K562 (cell line): ENCODE measurements around the gene TEX261. TPM values are rescaled to one million over a fixed set of nuclear protein-coding genes. Genes with fewer than 3 reads are reported as not detected.
A peak's percentile ranks its signal among the peaks of the same experiment; 100 is the strongest.

Source experiments
- ATAC-seq: fragments of 200-7000 bp; cut with Tn5 transposase; 3 replicates; pipeline ENCODE4 v1.9.1; 2020; ENCODE audit warnings: moderate library complexity
- BruUV-seq: library from RNA; stranded (reverse); fragments of 400-500 nt; replicated peaks from 2 replicates; lab custom pipeline; 2021; lab: Mats Ljungman, UMichigan
- CTCF ChIA-PET: fragments of 300-600 bp; formaldehyde crosslinking; extraction: SDS; loops from one replicate; lab custom pipeline; 2021; ENCODE audit warnings: low intra/inter-chr PET ratio; lab: Yijun Ruan, JAX
- POLR2A ChIA-PET: fragments of 300-600, 350-650 bp; sonication (Branson Sonifier 250); formaldehyde crosslinking; extraction: SDS; loops from one replicate; lab custom pipeline; 2021; ENCODE audit warnings: antibody characterized with exemption, inconsistent platforms; lab: Yijun Ruan, JAX
- DNase-seq, 4 experiments: peaks; one replicate each; pipeline versions ENCODE4 v3.0.0 to v3.0.0-alpha.2; 2011 to 2018; ENCODE audit warnings: low spot score in 3 of 4, mixed read lengths in 3 of 4; ENCODE audit errors: extremely low read depth in 1 of 4
- FAIRE-seq: peaks from 2 replicates; lab custom pipeline; 2011; peaks lifted over from hg19 to GRCh38; lab: Jason Lieb, UNC
- H2AFZ ChIP-seq: 2 replicates; pipeline ENCODE4 v1.6.0; 2011; ENCODE audit warnings: low read depth, low read length, control low read depth, inconsistent platforms
- H3K27ac ChIP-seq: fragments of 200-600 bp; 3 replicates; pipeline ENCODE4 v1.8.0; 2011; ENCODE audit warnings: low read depth, mild to moderate bottlenecking, control low read depth, inconsistent platforms, low read length, moderate library complexity, mixed read lengths; ENCODE audit errors: extremely low read depth
- H3K27me3 ChIP-seq, 2 experiments: fragments of 300-600 bp in 1 of 2; 2 replicates in 1 of 2; 3 replicates in 1 of 2; pipeline versions ENCODE4 v1.6.0 to v1.8.0; 2011; ENCODE audit warnings: inconsistent platforms in 2 of 2, low read length in 2 of 2, mild to moderate bottlenecking in 1 of 2, mixed read lengths in 1 of 2, moderate library complexity in 1 of 2; ENCODE audit not compliant: control insufficient read depth in 2 of 2, insufficient read depth in 2 of 2
- H3K36me3 ChIP-seq: fragments of 300-600 bp; 3 replicates; pipeline ENCODE4 v1.8.0; 2011; ENCODE audit warnings: mild to moderate bottlenecking, low read length, inconsistent platforms; ENCODE audit not compliant: control insufficient read depth, insufficient read depth
- H3K4me1 ChIP-seq, 2 experiments: fragments of 200-600 bp in 1 of 2; replicated peaks in 1 of 2; 2 replicates in 1 of 2; 3 replicates in 1 of 2; pipeline versions ENCODE4 v1.5.1 to v1.8.0; 2011; ENCODE audit warnings: inconsistent platforms in 2 of 2, low read length in 2 of 2, mild to moderate bottlenecking in 1 of 2, mixed read lengths in 1 of 2, moderate library complexity in 1 of 2; ENCODE audit not compliant: control insufficient read depth in 2 of 2, insufficient read depth in 2 of 2
- H3K4me2 ChIP-seq: 2 replicates; pipeline ENCODE4 v1.6.1; 2011; ENCODE audit warnings: low read length, control low read depth, inconsistent platforms, mixed read lengths; ENCODE audit not compliant: insufficient read depth
- H3K4me3 ChIP-seq: fragments of 200-600 bp; sonication (generic), shearing (Covaris generic); 2 replicates; pipeline ENCODE4 v1.5.1; 2016; ENCODE audit warnings: control low read depth, inconsistent platforms
- H3K79me2 ChIP-seq: fragments of 200-600 bp; 3 replicates; pipeline ENCODE4 v1.8.0; 2011; ENCODE audit warnings: low read length, inconsistent platforms; ENCODE audit not compliant: control insufficient read depth, insufficient read depth
- H3K9ac ChIP-seq, 2 experiments: 2 replicates each; pipeline versions ENCODE4 v1.6.0 to v1.6.1; 2011; ENCODE audit warnings: low read depth in 2 of 2, low read length in 2 of 2, control low read depth in 1 of 2, inconsistent platforms in 1 of 2, mild to moderate bottlenecking in 1 of 2, mixed read lengths in 1 of 2; ENCODE audit not compliant: insufficient read depth in 1 of 2
- H3K9me1 ChIP-seq: one replicate; pipeline ENCODE4 v1.6.0; 2011; ENCODE audit warnings: inconsistent platforms, mild to moderate bottlenecking, low read length, moderate library complexity; ENCODE audit not compliant: control insufficient read depth, insufficient read depth
- H3K9me3 ChIP-seq: replicated peaks from 2 replicates; pipeline ENCODE4 v1.5.1; 2011; ENCODE audit warnings: low read depth, low read length, inconsistent platforms; ENCODE audit not compliant: control insufficient read depth, insufficient read depth
- H4K20me1 ChIP-seq: replicated peaks from 2 replicates; pipeline ENCODE4 v1.6.1; 2011; ENCODE audit warnings: low read length, inconsistent platforms, mixed read lengths; ENCODE audit not compliant: control insufficient read depth, insufficient read depth
- BCL6 ChIP-seq: fragments of 250-450 bp; sonication (Bioruptor Pico); IDR thresholded peaks from 2 replicates; pipeline ENCODE4 v1.4.0; 2020
- CEBPB ChIP-seq: fragments of 450-650 bp; IDR thresholded peaks from 2 replicates; pipeline ENCODE4 v1.6.1; 2016; ENCODE audit warnings: missing genetic modification characterization, missing compliant biosample characterization
- CREM ChIP-seq: IDR thresholded peaks from 2 replicates; pipeline ENCODE4 v1.6.1; 2014; ENCODE audit warnings: antibody characterized with exemption, low read depth
- EP400 ChIP-seq: fragments of 450-650 bp; IDR thresholded peaks from 2 replicates; pipeline ENCODE4 v1.6.1; 2017; ENCODE audit warnings: antibody characterized with exemption, mild to moderate bottlenecking, moderate library complexity
- EWSR1 ChIP-seq: fragments of 450-650 bp; IDR thresholded peaks from 2 replicates; pipeline ENCODE4 v1.6.1; 2018; ENCODE audit warnings: borderline replicate concordance, mild to moderate bottlenecking, low read depth, moderate library complexity; ENCODE audit not compliant: partially characterized antibody
- FOXA3 ChIP-seq, 2 experiments: fragments of 450-650 bp in 1 of 2; sonication (generic) in 1 of 2; formaldehyde crosslinking; IDR thresholded peaks in 1 of 2; conservative IDR thresholded peaks in 1 of 2; 2 replicates each; pipeline versions ENCODE4 v1.4.0 to v1.8.0; 2020 to 2022; ENCODE audit warnings: mild to moderate bottlenecking in 2 of 2, missing genetic modification reagents in 1 of 2
- MTA3 ChIP-seq: fragments of 450-650 bp; formaldehyde crosslinking; IDR thresholded peaks from 2 replicates; pipeline ENCODE4 v1.6.1; 2017; ENCODE audit warnings: mild to moderate bottlenecking, borderline replicate concordance
- NR2C1 ChIP-seq, 2 experiments: fragments of 450-650 bp; IDR thresholded peaks; 2 replicates each; pipeline ENCODE4 v1.6.1; 2017; ENCODE audit warnings: mild to moderate bottlenecking in 2 of 2, antibody characterized with exemption in 1 of 2, inconsistent platforms in 1 of 2, missing compliant biosample characterization in 1 of 2, missing genetic modification characterization in 1 of 2
- PRMT5 ChIP-seq: sonication (generic); formaldehyde crosslinking; IDR thresholded peaks from 2 replicates; pipeline ENCODE4 v1.5.0; 2020; ENCODE audit warnings: missing genetic modification reagents
- SIN3B ChIP-seq: fragments of 450-650 bp; IDR thresholded peaks from 2 replicates; pipeline ENCODE4 v1.6.1; 2017; ENCODE audit warnings: low read depth, mild to moderate bottlenecking, moderate library complexity
- TCF7 ChIP-seq: sonication (generic); IDR thresholded peaks from 2 replicates; pipeline ENCODE4 v1.6.1; 2016; ENCODE audit warnings: antibody characterized with exemption, borderline replicate concordance
- TFAM ChIP-seq: fragments of 250-450 bp; sonication (Bioruptor Pico); conservative IDR thresholded peaks from 2 replicates; pipeline ENCODE4 v1.5.0; 2021; ENCODE audit warnings: mild to moderate bottlenecking, moderate library complexity
- U2AF1 ChIP-seq: fragments of 200-400 bp; formaldehyde crosslinking; optimal IDR thresholded peaks from 2 replicates; pipeline ENCODE3; 2017; ENCODE audit warnings: mild to moderate bottlenecking, low read depth, low read length, moderate library complexity
- ZNF224 ChIP-seq: sonication (generic); formaldehyde crosslinking; IDR thresholded peaks from 2 replicates; pipeline ENCODE4 v1.8.0; 2022; ENCODE audit warnings: mild to moderate bottlenecking, missing genetic modification reagents
- ZNF311 ChIP-seq: fragments of 250-450 bp; sonication (Bioruptor Pico); IDR thresholded peaks from 2 replicates; pipeline ENCODE4 v1.4.0; 2020; ENCODE audit warnings: mild to moderate bottlenecking, moderate library complexity
- ZNF445 ChIP-seq: fragments of 250-450 bp; sonication (Bioruptor Pico); IDR thresholded peaks from 2 replicates; pipeline ENCODE4 v1.4.0; 2020; ENCODE audit warnings: low read depth, mild to moderate bottlenecking, moderate library complexity
- WGBS: fragments of 100-300 bp; shearing (Covaris generic); methylation state at CpG from one replicate; pipeline ENCODE4 v1.1.6; 2016; ENCODE audit warnings: low coverage, mixed read lengths; ENCODE audit not compliant: insufficient coverage; ENCODE audit errors: missing lambda C conversion rate; 5-methylcytosine and 5-hydroxymethylcytosine counted together
- in situ Hi-C: fragments of 300-500 bp; cut with MboI; formaldehyde crosslinking; loops from 4 replicates; pipeline ENCODE4 v1.15.0; 2018; ENCODE audit warnings: inconsistent platforms, mixed read lengths
- intact Hi-C: fragments of 100-400 bp; cut with micrococcal nuclease; formaldehyde crosslinking; loops from 2 replicates; pipeline ENCODE4 v1.14.2; 2022
- polyA plus RNA-seq, 8 experiments: library from polyadenylated mRNA; depleted of rRNA in 4 of 8; stranded (reverse) in 5 of 8; unstranded in 3 of 8; fragments of >200 nt; fragmentation: Nextera tagmentation in 2 of 8; fragmentation: Illumina TruSeq in 1 of 8; extraction: Ambion mirVana in 2 of 8; extraction: Trizol in 1 of 8; gene quantifications; 2 replicates each; pipeline versions ENCODE4 v1.2.1 to v1.2.3, GENCODE V29; 2011 to 2014; ENCODE audit warnings: inconsistent platforms in 1 of 8, missing spikeins in 1 of 8
- total RNA-seq, 7 experiments: library from RNA; depleted of rRNA in 6 of 7; stranded (reverse); fragments of >200 nt in 6 of 7; fragmentation: Illumina TruSeq in 2 of 7; extraction: Trizol in 2 of 7; gene quantifications; 2 replicates each; pipeline versions ENCODE4 v1.2.1 to v1.2.3, GENCODE V29; 2011 to 2021; ENCODE audit warnings: low replicate concordance in 1 of 7
- TF ChIP-seq, protein P1 (sequence below): fragments of 450-650 bp; formaldehyde crosslinking; conservative IDR thresholded peaks from 2 replicates; pipeline ENCODE4 v1.4.0; 2022; ENCODE audit warnings: mild to moderate bottlenecking, missing genetic modification characterization
- TF ChIP-seq, protein P2 (sequence below), 2 experiments: IDR thresholded peaks in 1 of 2; conservative IDR thresholded peaks in 1 of 2; 2 replicates each; pipeline ENCODE4 v1.6.1; 2016; ENCODE audit warnings: low read depth in 2 of 2, mild to moderate bottlenecking in 1 of 2, missing compliant biosample characterization in 1 of 2, missing genetic modification characterization in 1 of 2, moderate library complexity in 1 of 2

TEX261 gene
- total and polyA plus RNA-seq, 9 of the 15 experiments (the other 6 are each of a cell fraction or from before 2014, with no cell fraction given): 11.9 to 110 (median 51.9) TPM

- Histone ChIP-seq H3K9me1 (no peaks in the 10 kb centered on the region), H3K9me3 (no peaks in the 10 kb centered on the region), H3K4me2 (peak overlapping the region; percentile 79), H3K9ac (peak overlapping the region; percentile 4 to 30; a peak in 2 of 4 replicates), H3K27ac (no peak overlapping the region), H3K27me3 (peaks cover 2 to 19% of the 10 kb centered on the region in 2 experiments; a peak in 2 of 5 replicates), H4K20me1 (no peaks in the 10 kb centered on the region), H3K36me3 (no peaks in the 10 kb centered on the region), H3K4me3 (peak overlapping the region; percentile 4), H2AFZ (peak overlapping the region; percentile 89), H3K4me1 (peaks cover 2 to 11% of the 10 kb centered on the region in 2 experiments; a peak in 3 of 5 replicates), H3K79me2 (no peaks in the 10 kb centered on the region)
- ChIA-PET CTCF (interaction anchor here (0.8 to 4.2 kb wide), 8 partner anchors 29 to 633 kb away, joined by 3 to 48 read pairs (median 6); no protein-coding TSS in a partner anchor), POLR2A (interaction anchor here (0.6 to 1.5 kb wide), 4 partner anchors 14 to 85 kb away, joined by 3 to 5 read pairs (median 4); no protein-coding TSS in a partner anchor)
- peak; percentile 81 for FAIRE-seq
- no TSS peak for BruUV-seq
- in situ Hi-C loops: loop anchor here (5.0 to 10.0 kb wide), 4 partner anchors 81 to 634 kb away; partner anchors contain the start of gene FIGLA
- intact Hi-C loops: loop anchor here (10.0 kb wide), 1 partner anchor 644 kb away; the partner anchor contains the start of gene FAM136A
- ATAC-seq: peak; percentile 99
- peak; percentile 84 to 89 (median 86) for DNase-seq
- WGBS: 9% methylated on average over 22 of the region's 27 CpGs
- TF ChIP-seq, protein P1, sequence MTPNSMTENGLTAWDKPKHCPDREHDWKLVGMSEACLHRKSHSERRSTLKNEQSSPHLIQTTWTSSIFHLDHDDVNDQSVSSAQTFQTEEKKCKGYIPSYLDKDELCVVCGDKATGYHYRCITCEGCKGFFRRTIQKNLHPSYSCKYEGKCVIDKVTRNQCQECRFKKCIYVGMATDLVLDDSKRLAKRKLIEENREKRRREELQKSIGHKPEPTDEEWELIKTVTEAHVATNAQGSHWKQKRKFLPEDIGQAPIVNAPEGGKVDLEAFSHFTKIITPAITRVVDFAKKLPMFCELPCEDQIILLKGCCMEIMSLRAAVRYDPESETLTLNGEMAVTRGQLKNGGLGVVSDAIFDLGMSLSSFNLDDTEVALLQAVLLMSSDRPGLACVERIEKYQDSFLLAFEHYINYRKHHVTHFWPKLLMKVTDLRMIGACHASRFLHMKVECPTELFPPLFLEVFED (CRISPR knock-in tag): no peak
- no peak for TF ChIP-seq NR2C1 (IDR thresholded peaks at IDR 0.05)
- TF ChIP-seq NR2C1 (tag; IDR thresholded peaks at IDR 0.05): no peak
- TF ChIP-seq FOXA3 (CRISPR knock-in tag; conservative IDR thresholded peaks at IDR 0.05 in 1 of 2, IDR thresholded peaks at IDR 0.05 in 1 of 2): no peak
- no peak for TF ChIP-seq EP400
- TF ChIP-seq ZNF445 (CRISPR knock-in tag): no peak
- TF ChIP-seq PRMT5 (CRISPR knock-in tag): no peak
- no peak for TF ChIP-seq ZNF224 (CRISPR knock-in tag)
- TF ChIP-seq BCL6 (CRISPR knock-in tag): no peak
- TF ChIP-seq EWSR1: no peak
- no peak for TF ChIP-seq ZNF311
- no peak for TF ChIP-seq TFAM
- TF ChIP-seq TCF7: no peak
- TF ChIP-seq SIN3B: no peak
- TF ChIP-seq CEBPB (tag): no peak
- peak; percentile 45; the same call in 1 of the 2 replicates for TF ChIP-seq CREM
- TF ChIP-seq, protein P2, sequence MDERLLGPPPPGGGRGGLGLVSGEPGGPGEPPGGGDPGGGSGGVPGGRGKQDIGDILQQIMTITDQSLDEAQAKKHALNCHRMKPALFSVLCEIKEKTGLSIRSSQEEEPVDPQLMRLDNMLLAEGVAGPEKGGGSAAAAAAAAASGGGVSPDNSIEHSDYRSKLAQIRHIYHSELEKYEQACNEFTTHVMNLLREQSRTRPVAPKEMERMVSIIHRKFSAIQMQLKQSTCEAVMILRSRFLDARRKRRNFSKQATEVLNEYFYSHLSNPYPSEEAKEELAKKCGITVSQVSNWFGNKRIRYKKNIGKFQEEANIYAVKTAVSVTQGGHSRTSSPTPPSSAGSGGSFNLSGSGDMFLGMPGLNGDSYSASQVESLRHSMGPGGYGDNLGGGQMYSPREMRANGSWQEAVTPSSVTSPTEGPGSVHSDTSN (CRISPR knock-in tag; IDR thresholded peaks at IDR 0.05; ENCODE audit: low read depth): no peak
- TF ChIP-seq, protein P2 (tag; conservative IDR thresholded peaks at IDR 0.05; ENCODE audit: low read depth): no peak
- no peak for TF ChIP-seq U2AF1
- TF ChIP-seq MTA3: no peak
Measured at GRCh38 chr2:70948337-70949003, 46.2 kb downstream of the TEX261 start.
